ENCODE measurements around the gene CLC.
"Not testable (repeated sequence)": the region's sequence is repeated elsewhere in the genome, so short reads cannot be mapped to it uniquely, and the experiment has no call there.

CLC gene

GRCh38 chr19:39737891-39738290 lies at the start of gene CLC:
TSS of gene CLC (minus strand) at chr19:39738029. CDS start at chr19:39737952, 77 bp downstream.
- no peak for DNase-seq (ENCODE audit: low read depth)
- H3K4me3 ChIP-seq (ENCODE audit: low read depth, low read length), result no peak within 1 kb of the TSS
- TF ChIP-seq CTCF (IDR thresholded peaks at IDR 0.05; ENCODE audit: control insufficient read depth, extremely low read depth, insufficient read depth), result no peak

GRCh38 chr19:39780894-39781293 lies 43.1 kb upstream of the CLC start:
- no peak for DNase-seq (ENCODE audit: low read depth)
- no peak for TF ChIP-seq CTCF (IDR thresholded peaks at IDR 0.05; ENCODE audit: control insufficient read depth, extremely low read depth, insufficient read depth)
- H3K4me3 ChIP-seq (ENCODE audit: low read depth, low read length), result no peak overlapping the region

DNA sequence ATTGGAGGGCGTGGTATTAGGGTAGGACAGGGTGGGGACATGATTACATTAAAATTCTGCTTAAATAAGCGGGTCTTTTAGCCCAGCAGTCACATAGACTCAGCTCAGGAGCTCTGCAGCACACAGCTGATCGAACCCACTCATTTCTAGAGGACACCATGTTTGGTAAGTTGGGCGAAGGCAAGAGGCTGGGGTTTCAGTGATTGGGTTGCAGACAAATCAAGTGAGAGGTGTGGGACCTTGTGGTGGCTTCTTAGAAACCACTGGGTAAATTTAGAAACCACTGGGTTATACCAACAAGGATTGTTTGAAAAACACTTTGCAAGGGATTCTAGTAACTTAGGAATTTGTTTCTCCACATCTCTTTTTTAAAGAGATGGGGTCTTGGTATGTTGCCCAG lies 40.9 kb upstream of the CLC start, which contains the start of gene LEUTX:
LEUTX (plus strand) TSS at position 92 of the 400 bp plus-strand sequence; CDS start at position 159, 67 bp downstream.
- no peak for DNase-seq (ENCODE audit: low read depth)
- no peak for TF ChIP-seq CTCF (IDR thresholded peaks at IDR 0.05; ENCODE audit: control insufficient read depth, extremely low read depth, insufficient read depth)
- H3K4me3 ChIP-seq (ENCODE audit: low read depth, low read length), result no peak within 1 kb of the TSS

- DNase-seq (ENCODE audit: low read depth), result no peak
- no peak for TF ChIP-seq CTCF (IDR thresholded peaks at IDR 0.05; ENCODE audit: control insufficient read depth, extremely low read depth, insufficient read depth)
- H3K4me3 ChIP-seq (ENCODE audit: low read depth, low read length), result no peak overlapping the region
Observed at GRCh38 chr19:39768786-39769185, 31.0 kb upstream of the CLC start.

DNA sequence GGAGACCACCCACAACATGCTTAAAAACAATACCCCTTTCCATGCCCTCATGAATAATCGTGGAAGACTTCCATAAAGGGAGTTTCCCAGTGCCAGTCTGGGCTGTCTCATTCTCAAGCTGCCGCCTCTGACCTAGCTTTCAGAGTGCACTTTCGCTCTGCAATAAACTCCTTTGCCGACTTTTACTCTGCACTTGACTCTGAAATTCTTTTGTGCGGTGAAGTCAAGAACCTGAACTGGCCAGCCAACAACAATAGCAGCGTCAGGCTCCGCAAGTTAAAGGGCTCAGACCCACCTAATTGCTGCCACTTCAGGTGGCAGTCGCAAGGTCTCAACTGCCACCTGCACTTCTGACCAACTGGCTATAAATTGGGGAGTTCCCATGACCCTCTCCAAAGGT lies 30.5 kb upstream of the CLC start:
- DNase-seq (ENCODE audit: low read depth), result no peak
- no peak overlapping the region for H3K4me3 ChIP-seq (ENCODE audit: low read depth, low read length)
- TF ChIP-seq CTCF (IDR thresholded peaks at IDR 0.05; ENCODE audit: control insufficient read depth, extremely low read depth, insufficient read depth), result no peak

- DNase-seq (ENCODE audit: low read depth), result no peak
- TF ChIP-seq CTCF (IDR thresholded peaks at IDR 0.05; ENCODE audit: control insufficient read depth, extremely low read depth, insufficient read depth), result peak; percentile 53
- H3K4me3 ChIP-seq (ENCODE audit: low read depth, low read length), result no peak overlapping the region
Observed at GRCh38 chr19:39765091-39766076, 27.6 kb upstream of the CLC start.

- not testable (repeated sequence) for DNase-seq (ENCODE audit: low read depth); H3K4me3 ChIP-seq (ENCODE audit: low read depth, low read length)
Observed at GRCh38 chr19:39761851-39762250, 24.0 kb upstream of the CLC start.

Data from LNCaP clone FGC (cell line).